Fibroblast of the conjunctiva (primary cell): ENCODE measurements around the gene UBASH3B.

ENCODE experiments used
- DNase-seq: peaks from one replicate; pipeline ENCODE4 v3.0.0-alpha.2; 2010; ENCODE audit warnings: low read depth

The UBASH3B gene

DNA sequence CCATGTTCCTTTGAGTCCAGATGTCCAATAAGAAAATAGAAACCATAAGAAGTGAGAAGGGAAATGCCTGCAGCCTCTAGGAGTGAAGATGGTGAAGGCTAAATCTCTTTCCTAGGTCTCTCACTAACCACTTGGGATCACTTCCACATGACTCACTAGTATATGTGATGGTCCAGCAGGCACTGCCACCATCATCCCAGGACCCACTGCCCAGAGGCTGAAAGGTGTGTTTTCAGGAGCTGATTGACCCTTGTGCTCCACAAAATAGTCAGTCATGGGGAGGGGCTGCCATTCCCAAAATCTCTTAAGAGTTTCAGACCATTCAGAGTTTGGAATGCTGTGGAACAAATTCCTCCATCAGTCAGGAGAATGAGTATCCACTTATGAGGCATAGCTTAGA, 22.9 kb downstream of the UBASH3B start:
- no peak for DNase-seq

DNA sequence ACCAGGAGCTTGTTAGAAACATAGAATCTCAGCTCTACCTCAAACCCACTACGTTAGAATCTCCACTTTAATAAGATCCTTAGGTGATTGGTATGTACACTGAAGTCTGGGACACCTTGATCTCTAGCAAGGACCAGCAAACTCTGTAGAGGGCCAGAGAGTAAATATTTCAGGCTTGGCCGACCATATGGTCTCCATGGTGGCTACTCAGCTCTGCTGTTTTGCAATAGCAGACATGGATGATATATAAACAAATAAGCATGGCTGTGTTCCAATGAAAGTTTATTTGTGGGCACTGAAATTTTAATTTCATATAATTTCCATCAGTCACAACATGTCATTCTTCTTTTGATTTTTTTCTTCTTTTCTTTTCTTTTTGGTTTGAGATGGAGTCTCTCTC, 23.9 kb downstream of the UBASH3B start:
- DNase-seq: no peak

GRCh38 chr11:122681070-122681469, 25.5 kb downstream of the UBASH3B start:
- no peak for DNase-seq

DNA sequence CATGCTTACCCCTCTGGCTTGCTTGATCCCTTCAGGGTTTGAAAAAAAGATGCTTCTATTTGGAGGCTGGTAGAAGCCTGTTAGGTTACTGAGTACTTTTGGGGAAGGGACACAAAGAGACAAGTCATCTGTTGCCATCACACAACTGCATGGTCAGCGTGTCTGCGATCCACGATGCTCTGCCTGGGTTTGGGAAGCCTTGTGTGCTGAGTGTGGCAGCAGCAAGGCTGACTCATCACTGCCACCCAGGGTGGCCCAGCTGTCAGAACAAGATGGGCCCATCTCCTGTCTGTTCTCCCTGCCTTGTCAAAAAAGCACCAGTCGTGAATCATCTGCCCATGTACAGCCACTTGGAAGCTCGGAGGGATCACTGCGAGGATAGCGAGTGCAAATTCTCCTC, 26.2 kb downstream of the UBASH3B start:
- DNase-seq: no peak

GRCh38 chr11:122682464-122682863, 26.9 kb downstream of the UBASH3B start:
- DNase-seq: no peak

DNA sequence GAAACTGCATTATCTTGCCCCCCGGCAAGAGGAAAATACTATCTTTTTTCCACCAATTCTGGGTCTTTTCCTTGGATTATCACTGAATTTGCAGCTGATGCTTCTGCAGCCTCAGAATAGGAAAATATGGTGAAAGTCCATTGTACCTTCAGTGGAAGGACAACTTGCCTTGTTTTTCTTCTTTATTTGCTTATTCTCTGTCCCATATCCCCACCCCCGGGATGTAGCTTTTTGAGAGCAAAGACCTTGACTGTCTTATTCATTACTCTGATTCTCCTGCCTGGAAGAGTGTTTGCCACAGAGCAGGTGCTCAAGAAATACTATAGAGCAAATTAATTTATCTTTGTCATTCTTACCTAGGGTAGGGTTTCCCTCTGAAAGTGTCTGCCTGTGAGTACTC, 29.5 kb downstream of the UBASH3B start:
- DNase-seq: no peak

GRCh38 chr11:122686111-122686510, 30.6 kb downstream of the UBASH3B start:
- no peak for DNase-seq

DNA sequence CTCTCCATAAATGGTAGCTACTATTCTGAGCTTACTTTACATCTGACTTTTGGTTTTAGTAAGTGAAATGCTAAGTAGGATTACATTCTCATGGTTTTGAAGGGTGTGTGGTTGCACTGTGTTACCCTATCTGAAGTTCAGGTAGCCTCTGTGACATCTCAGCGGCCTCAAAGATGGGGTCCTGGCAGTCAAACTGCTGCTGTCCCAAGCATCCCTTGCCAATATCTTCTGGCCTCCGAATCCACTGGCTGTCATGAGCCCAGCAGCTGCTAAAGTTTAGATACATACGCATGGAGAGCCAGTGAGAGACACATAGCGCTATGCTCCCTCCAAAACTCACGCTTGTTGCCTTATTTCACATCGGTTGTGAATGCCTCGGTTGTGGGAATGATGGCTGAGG, 34.9 kb downstream of the UBASH3B start:
- no peak for DNase-seq

DNA sequence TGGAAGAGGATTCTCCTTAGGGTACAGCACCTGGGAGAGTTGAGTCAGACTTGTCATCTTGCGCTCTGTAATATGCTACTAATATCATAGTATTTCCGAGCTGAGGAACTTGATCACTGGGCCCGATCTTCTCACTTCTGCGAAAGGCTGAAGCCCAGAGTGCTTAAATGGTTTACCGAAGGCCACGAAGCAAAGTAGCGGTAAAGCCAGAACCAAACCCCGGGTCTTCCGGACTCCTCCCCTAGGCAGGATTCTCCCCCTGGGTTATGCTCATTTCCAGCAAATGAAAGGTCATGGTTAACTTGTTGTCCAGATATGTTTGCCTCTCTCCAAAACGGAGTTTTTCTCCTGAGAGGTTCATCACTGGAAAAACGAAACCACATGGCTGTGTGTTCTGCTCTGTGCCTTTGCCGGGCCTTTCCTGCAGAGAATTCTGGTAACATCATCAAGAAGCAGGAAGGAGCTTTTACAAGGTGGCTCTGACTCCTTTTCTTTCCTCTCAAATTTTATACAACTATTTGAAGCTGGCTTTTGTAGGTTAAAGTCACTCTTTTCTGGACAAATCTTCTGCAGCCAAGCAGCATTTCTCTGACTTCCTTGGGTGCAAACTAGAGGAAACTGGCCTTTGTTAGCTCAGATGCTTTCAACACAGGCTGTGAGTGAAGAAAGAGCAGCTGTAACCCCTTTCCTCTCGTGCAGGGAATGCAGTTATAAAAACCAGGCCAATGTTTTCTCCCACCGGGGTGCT, 35.5 kb downstream of the UBASH3B start:
- DNase-seq: no peak

DNA sequence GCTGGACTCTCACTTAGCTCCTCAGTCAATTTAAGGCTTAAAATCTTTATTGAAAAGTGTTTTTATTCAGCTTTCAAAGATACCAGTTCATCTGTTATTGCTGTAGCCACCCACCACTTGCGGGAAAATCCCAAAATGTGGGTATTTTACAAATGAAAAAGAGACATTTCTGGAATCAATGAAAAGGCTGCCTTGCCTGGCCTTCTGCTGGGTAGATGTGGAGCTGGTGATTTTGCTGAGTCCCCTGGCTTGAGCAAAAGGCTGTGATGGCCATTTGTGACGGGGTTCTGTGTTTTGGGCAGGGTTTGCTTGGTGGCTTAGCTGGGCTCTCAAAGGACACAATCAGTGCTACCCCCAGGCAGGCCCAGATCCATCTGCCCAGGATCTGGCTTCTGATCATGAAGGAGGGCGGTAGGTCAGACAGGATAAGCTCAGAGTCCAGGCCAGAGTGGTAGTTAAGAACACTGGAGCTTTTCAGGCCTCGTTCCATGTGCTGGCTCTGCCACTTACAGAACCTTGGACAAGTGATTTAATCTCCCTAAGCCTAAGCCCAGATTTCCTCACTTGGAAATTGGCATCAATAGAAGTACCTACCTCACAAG, 36.1 kb downstream of the UBASH3B start:
- no peak for DNase-seq

GRCh38 chr11:122692444-122692843, 36.9 kb downstream of the UBASH3B start:
- DNase-seq: no peak

GRCh38 chr11:122695076-122695615, 39.6 kb downstream of the UBASH3B start:
- DNase-seq: no peak

GRCh38 chr11:122696662-122697061, 41.1 kb downstream of the UBASH3B start:
- no peak for DNase-seq

GRCh38 chr11:122697636-122698167, 42.2 kb downstream of the UBASH3B start:
- no peak for DNase-seq

- no peak for DNase-seq
Measured at GRCh38 chr11:122698392-122698791, 42.9 kb downstream of the UBASH3B start.

- no peak for DNase-seq
Measured at GRCh38 chr11:122700666-122701065, 45.1 kb downstream of the UBASH3B start.

DNA sequence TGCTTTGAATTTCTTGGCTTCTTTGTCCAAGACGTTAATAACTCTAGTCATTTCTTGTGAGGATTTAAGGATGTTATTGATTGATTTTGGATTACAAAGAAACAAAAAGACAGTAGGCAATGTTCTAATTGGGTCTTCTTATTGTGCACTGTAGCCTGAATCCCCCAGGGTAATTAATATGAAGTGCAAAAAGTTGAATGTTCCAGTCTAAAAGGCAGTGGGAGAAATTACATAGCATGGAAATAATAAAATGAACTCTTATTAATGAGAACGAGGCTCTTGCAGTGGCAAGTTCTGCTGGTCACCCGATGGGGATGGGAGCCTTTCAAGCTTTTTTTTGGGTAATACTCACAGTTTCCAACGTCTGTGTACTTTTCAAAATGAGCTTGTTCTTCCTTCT, 45.6 kb downstream of the UBASH3B start:
- no peak for DNase-seq

GRCh38 chr11:122703541-122704272, 48.2 kb downstream of the UBASH3B start:
- no peak for DNase-seq

GRCh38 chr11:122705396-122705795, 49.9 kb downstream of the UBASH3B start:
- no peak for DNase-seq

- DNase-seq: peak; percentile 62
Measured at GRCh38 chr11:122706291-122707088, 51.0 kb downstream of the UBASH3B start.

DNA sequence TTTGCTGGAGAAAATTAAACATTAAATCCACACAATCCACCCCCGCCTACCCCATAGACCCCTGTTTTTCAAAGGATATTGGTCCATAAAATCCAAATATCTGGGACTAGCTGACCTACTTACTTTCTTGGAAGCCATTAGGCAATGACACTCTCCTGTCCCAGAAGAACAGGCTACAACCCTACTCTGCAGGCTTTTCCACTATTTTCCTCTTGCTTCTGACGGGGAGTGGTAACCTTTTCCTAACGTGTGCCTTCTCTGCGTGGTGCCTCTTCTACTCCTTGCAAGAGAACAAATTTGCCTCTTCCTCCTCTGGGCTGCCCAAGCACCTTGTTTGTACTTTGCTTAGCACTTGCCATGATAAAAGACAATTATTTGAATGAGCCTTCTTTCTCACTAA, 51.6 kb downstream of the UBASH3B start:
- DNase-seq: no peak

DNA sequence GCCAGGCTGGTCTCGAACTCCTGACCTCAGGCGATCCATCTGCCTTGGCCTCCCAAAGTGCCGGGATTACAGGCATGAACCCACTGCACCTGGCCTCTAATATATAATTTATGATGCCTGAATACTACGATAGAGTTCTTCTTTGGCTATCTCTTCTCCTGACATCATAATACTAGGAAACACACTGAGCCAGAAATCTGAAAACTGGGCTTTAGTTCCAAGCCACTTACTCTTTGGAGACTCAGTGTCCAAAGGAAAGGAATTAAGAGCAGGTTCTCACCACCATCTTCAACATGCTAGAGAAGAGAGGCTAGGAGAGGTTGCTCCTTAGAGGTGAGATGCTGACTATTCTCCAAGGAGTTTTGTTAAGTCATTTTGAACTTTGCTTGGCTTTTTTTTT, 52.4 kb downstream of the UBASH3B start:
- DNase-seq: no peak
